Stomach smooth muscle (tissue), 2 donors: Measurements from ENCODE around the gene EVPLL.
"Not testable (repeated sequence)": the region's sequence is repeated elsewhere in the genome, so short reads cannot be mapped to it uniquely, and the experiment has no call there.

Source experiments
- H3K27ac ChIP-seq: one replicate; pipeline ENCODE4 v1.7.0; 2013; ENCODE audit warnings: mild to moderate bottlenecking, low read length, inconsistent platforms
- H3K27me3 ChIP-seq, 2 donors: one replicate each; pipeline ENCODE4 v1.7.0; 2013; ENCODE audit warnings: low read length in 2 of 2; ENCODE audit not compliant: insufficient read depth in 2 of 2, control insufficient read depth in 1 of 2
- H3K36me3 ChIP-seq, 2 donors: one replicate each; pipeline ENCODE4 v1.7.0; 2013; ENCODE audit warnings: low read length in 2 of 2; ENCODE audit not compliant: control insufficient read depth in 2 of 2, insufficient read depth in 2 of 2
- H3K4me1 ChIP-seq: one replicate; pipeline ENCODE4 v1.7.0; 2013; ENCODE audit warnings: low read length; ENCODE audit not compliant: control insufficient read depth, insufficient read depth
- H3K4me3 ChIP-seq, 2 donors: one replicate each; pipeline ENCODE4 v1.7.0; 2013; ENCODE audit warnings: low read length in 2 of 2
- H3K9ac ChIP-seq, 2 donors: one replicate each; pipeline ENCODE4 v1.7.0; 2013; ENCODE audit warnings: low read length in 2 of 2, mild to moderate bottlenecking in 1 of 2
- H3K9me3 ChIP-seq, 2 donors: one replicate each; pipeline ENCODE4 v1.7.0; 2013; ENCODE audit warnings: low read length in 2 of 2; ENCODE audit not compliant: control insufficient read depth in 2 of 2
- donor health status: healthy.
- donor health status: Pancreatic carcinoma.

EVPLL gene

DNA sequence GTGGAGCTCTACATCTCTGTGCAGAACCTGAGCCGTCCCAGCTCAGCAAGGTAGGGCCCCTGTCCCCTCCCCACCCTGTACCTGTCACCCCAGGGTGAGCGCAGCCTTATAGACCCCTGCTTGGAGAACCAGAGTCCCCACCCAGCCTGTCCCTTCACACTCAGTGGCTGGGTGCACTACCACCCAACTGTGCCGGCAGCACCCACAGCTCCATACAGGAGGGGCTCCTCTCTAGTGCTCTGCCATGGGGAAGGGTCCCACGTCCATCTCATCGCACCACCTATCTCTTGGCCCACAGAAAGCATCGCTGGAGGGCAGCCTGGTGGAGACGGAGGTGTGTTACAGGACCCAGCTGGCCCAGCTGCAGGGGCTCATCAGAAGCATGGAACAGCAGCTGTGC, 45.4 kb downstream of the EVPLL start:
- H3K4me1 ChIP-seq, H3K4me3 ChIP-seq, H3K36me3 ChIP-seq, H3K9me3 ChIP-seq, H3K27ac ChIP-seq, H3K9ac ChIP-seq, H3K27me3 ChIP-seq: not testable (repeated sequence)

GRCh38 chr17:18425593-18425992, 48.0 kb downstream of the EVPLL start:
- not testable (repeated sequence) for H3K27me3 ChIP-seq, H3K36me3 ChIP-seq, H3K4me1 ChIP-seq, H3K27ac ChIP-seq, H3K4me3 ChIP-seq, H3K9me3 ChIP-seq, H3K9ac ChIP-seq

GRCh38 chr17:18426639-18427038, 49.1 kb downstream of the EVPLL start:
- H3K9ac ChIP-seq, H3K9me3 ChIP-seq, H3K27me3 ChIP-seq, H3K4me1 ChIP-seq, H3K36me3 ChIP-seq, H3K27ac ChIP-seq, H3K4me3 ChIP-seq: not testable (repeated sequence)

- not testable (repeated sequence) for H3K9ac ChIP-seq, H3K27me3 ChIP-seq, H3K4me1 ChIP-seq, H3K36me3 ChIP-seq, H3K9me3 ChIP-seq, H3K4me3 ChIP-seq, H3K27ac ChIP-seq
Observed at GRCh38 chr17:18432206-18432605, 54.6 kb downstream of the EVPLL start.
